K562 (cell line): Measurements from ENCODE around the gene RNF151. TPM values are rescaled to one million over a fixed set of nuclear protein-coding genes. Genes with fewer than 3 reads are reported as not detected.
A peak's percentile ranks its signal among the peaks of the same experiment; 100 is the strongest.

Source experiments
- ARID3A ChIP-seq: IDR thresholded peaks from 2 replicates; pipeline ENCODE4 v1.6.1; 2012; ENCODE audit warnings: low read depth, low read length, improper control_type of control experiment, borderline replicate concordance
- BHLHE40 ChIP-seq: IDR thresholded peaks from 2 replicates; pipeline ENCODE4 v1.6.1; 2011; ENCODE audit warnings: low read length, improper control_type of control experiment
- CREM ChIP-seq: IDR thresholded peaks from 2 replicates; pipeline ENCODE4 v1.6.1; 2014; ENCODE audit warnings: antibody characterized with exemption, low read depth
- E2F6 ChIP-seq, 2 experiments: IDR thresholded peaks; 2 replicates each; pipeline ENCODE4 v1.6.1; 2011; ENCODE audit warnings: borderline replicate concordance in 1 of 2, control low read depth in 1 of 2, low read depth in 1 of 2, low read length in 1 of 2, mild to moderate bottlenecking in 1 of 2, mixed read lengths in 1 of 2, moderate library complexity in 1 of 2; ENCODE audit not compliant: insufficient read depth in 1 of 2, insufficient read length in 1 of 2, poor library complexity in 1 of 2, severe bottlenecking in 1 of 2; ENCODE audit errors: extremely low read depth in 1 of 2
- FOXA3 ChIP-seq, 2 experiments: fragments of 450-650 bp in 1 of 2; sonication (generic) in 1 of 2; formaldehyde crosslinking; IDR thresholded peaks in 1 of 2; conservative IDR thresholded peaks in 1 of 2; 2 replicates each; pipeline versions ENCODE4 v1.4.0 to v1.8.0; 2020 to 2022; ENCODE audit warnings: mild to moderate bottlenecking in 2 of 2, missing genetic modification reagents in 1 of 2
- GABPB1 ChIP-seq: sonication (generic); formaldehyde crosslinking; IDR thresholded peaks from 2 replicates; pipeline ENCODE4 v1.8.0; 2022; ENCODE audit warnings: mild to moderate bottlenecking, missing genetic modification reagents
- HOMEZ ChIP-seq: fragments of 250-450 bp; sonication (Bioruptor Pico); IDR thresholded peaks from 2 replicates; pipeline ENCODE4 v1.4.0; 2020; ENCODE audit warnings: mild to moderate bottlenecking, moderate library complexity
- ID3 ChIP-seq, 2 experiments: fragments of 250-450 bp in 1 of 2; fragments of 450-650 bp in 1 of 2; sonication (Bioruptor Pico) in 1 of 2; IDR thresholded peaks; 2 replicates each; pipeline versions ENCODE4 v1.6.1 to v1.8.0; 2016 to 2021; ENCODE audit warnings: mild to moderate bottlenecking in 2 of 2, moderate library complexity in 2 of 2, missing compliant biosample characterization in 1 of 2, missing genetic modification characterization in 1 of 2
- KLF1 ChIP-seq: fragments of 450-650 bp; IDR thresholded peaks from 2 replicates; pipeline ENCODE4 v1.6.1; 2016; ENCODE audit warnings: missing genetic modification characterization, missing compliant biosample characterization
- LCOR ChIP-seq: sonication (generic); formaldehyde crosslinking; IDR thresholded peaks from 2 replicates; pipeline ENCODE4 v1.8.0; 2022; ENCODE audit warnings: mild to moderate bottlenecking, missing genetic modification reagents
- MTA1 ChIP-seq: fragments of 450-650 bp; IDR thresholded peaks from 2 replicates; pipeline ENCODE4 v1.6.1; 2017; ENCODE audit warnings: borderline replicate concordance
- NR2F6 ChIP-seq: fragments of 450-650 bp; formaldehyde crosslinking; IDR thresholded peaks from 2 replicates; pipeline ENCODE4 v1.4.0; 2020; ENCODE audit warnings: mild to moderate bottlenecking
- PHF21A ChIP-seq: fragments of 450-650 bp; IDR thresholded peaks from 2 replicates; pipeline ENCODE4 v1.6.1; 2017; ENCODE audit warnings: low read depth, borderline replicate concordance
- PREB ChIP-seq: sonication (generic); formaldehyde crosslinking; IDR thresholded peaks from 2 replicates; pipeline ENCODE4 v1.8.1; 2023; ENCODE audit warnings: mild to moderate bottlenecking, missing genetic modification reagents
- RBM34 ChIP-seq: fragments of 200-400 bp; formaldehyde crosslinking; IDR thresholded peaks from 2 replicates; pipeline ENCODE4 v1.6.1; 2018; ENCODE audit warnings: low read length, borderline replicate concordance; ENCODE audit not compliant: insufficient read depth
- SOX6 ChIP-seq: fragments of 450-650 bp; IDR thresholded peaks from 2 replicates; pipeline ENCODE4 v1.6.1; 2014; ENCODE audit warnings: mild to moderate bottlenecking
- SPI1 ChIP-seq: IDR thresholded peaks from 2 replicates; pipeline ENCODE4 v1.6.1; 2011; ENCODE audit warnings: low read depth, low read length, control low read depth, borderline replicate concordance
- U2AF1 ChIP-seq: fragments of 200-400 bp; formaldehyde crosslinking; optimal IDR thresholded peaks from 2 replicates; pipeline ENCODE3; 2017; ENCODE audit warnings: mild to moderate bottlenecking, low read depth, low read length, moderate library complexity
- ZBTB7A ChIP-seq: IDR thresholded peaks from 2 replicates; pipeline ENCODE4 v1.6.1; 2011; ENCODE audit warnings: low read depth, mild to moderate bottlenecking, low read length, moderate library complexity, borderline replicate concordance; ENCODE audit not compliant: control insufficient read depth
- polyA plus RNA-seq, 8 experiments: library from polyadenylated mRNA; depleted of rRNA in 4 of 8; stranded (reverse) in 5 of 8; unstranded in 3 of 8; fragments of >200 nt; fragmentation: Nextera tagmentation in 2 of 8; fragmentation: Illumina TruSeq in 1 of 8; extraction: Ambion mirVana in 2 of 8; extraction: Trizol in 1 of 8; gene quantifications; 2 replicates each; pipeline versions ENCODE4 v1.2.1 to v1.2.3, GENCODE V29; 2011 to 2014; ENCODE audit warnings: inconsistent platforms in 1 of 8, missing spikeins in 1 of 8
- total RNA-seq, 7 experiments: library from RNA; depleted of rRNA in 6 of 7; stranded (reverse); fragments of >200 nt in 6 of 7; fragmentation: Illumina TruSeq in 2 of 7; extraction: Trizol in 2 of 7; gene quantifications; 2 replicates each; pipeline versions ENCODE4 v1.2.1 to v1.2.3, GENCODE V29; 2011 to 2021; ENCODE audit warnings: low replicate concordance in 1 of 7

Gene RNF151
- total and polyA plus RNA-seq, 9 of the 15 experiments (the other 6 are each of a cell fraction or from before 2014, with no cell fraction given) = not detected

- TF ChIP-seq PREB (CRISPR knock-in tag) (peak; percentile 96; the same call in 1 of the 2 replicates), U2AF1 (peak; percentile 87), ZBTB7A (peak; percentile 79; the same call in 1 of the 2 replicates), NR2F6 (peak; percentile 100), ID3 (CRISPR knock-in tag; IDR thresholded peaks at IDR 0.05) (no peak), ID3 (tag; IDR thresholded peaks at IDR 0.05) (peak; percentile 72), BHLHE40 (peak; percentile 78), PHF21A (peak; percentile 98), MTA1 (no peak), E2F6 (IDR thresholded peaks at IDR 0.05; ENCODE audit: borderline replicate concordance in 1 of 2, extremely low read depth in 1 of 2, insufficient read depth in 1 of 2, insufficient read length in 1 of 2, low read depth in 1 of 2, low read length in 1 of 2, poor library complexity in 1 of 2, severe bottlenecking in 1 of 2) (peak; percentile 58 to 65), FOXA3 (CRISPR knock-in tag; conservative IDR thresholded peaks at IDR 0.05 in 1 of 2, IDR thresholded peaks at IDR 0.05 in 1 of 2) (0 out of 4 replicates have a peak, but pooled peaks of 1 of the 2 experiments have one; percentile 59), ARID3A (peak; percentile 23; the same call in 1 of the 2 replicates), RBM34 (0 out of 2 replicates have a peak, but pooled peaks have one; percentile 94), SOX6 (peak; percentile 44; the same call in 1 of the 2 replicates), GABPB1 (CRISPR knock-in tag) (peak; percentile 81), CREM (peak; percentile 39), LCOR (CRISPR knock-in tag) (peak; percentile 84), SPI1 (no peak), HOMEZ (CRISPR knock-in tag) (0 out of 2 replicates have a peak, but pooled peaks have one; percentile 53), KLF1 (peak; percentile 86; the same call in 1 of the 2 replicates)
These were observed 17.1 kb downstream of the RNF151 start, which contains the start of gene GFER (continued) for GRCh38 chr16:1983544-1984346.
